ENCODE data around the gene FA2H.

DNA sequence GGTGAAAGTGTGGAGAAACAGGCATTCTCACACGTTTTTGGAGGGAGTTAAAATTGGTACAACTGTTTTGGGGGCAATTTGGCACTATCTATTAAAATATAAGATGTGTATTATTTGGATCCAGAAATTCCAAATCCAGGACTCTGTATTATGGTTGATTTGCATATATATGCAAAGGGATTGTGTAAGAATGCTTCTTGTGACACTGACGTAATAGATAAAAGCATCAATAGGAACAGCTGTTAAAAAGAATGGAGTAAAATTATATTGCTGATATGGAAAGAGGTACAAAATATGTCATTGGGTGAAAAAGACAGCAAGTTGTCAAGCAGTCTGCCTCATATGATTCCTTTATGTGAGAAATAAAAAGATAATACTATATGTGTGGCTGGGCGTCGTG lies 17.3 kb downstream of the FA2H start:
- TF ChIP-seq, protein P1, sequence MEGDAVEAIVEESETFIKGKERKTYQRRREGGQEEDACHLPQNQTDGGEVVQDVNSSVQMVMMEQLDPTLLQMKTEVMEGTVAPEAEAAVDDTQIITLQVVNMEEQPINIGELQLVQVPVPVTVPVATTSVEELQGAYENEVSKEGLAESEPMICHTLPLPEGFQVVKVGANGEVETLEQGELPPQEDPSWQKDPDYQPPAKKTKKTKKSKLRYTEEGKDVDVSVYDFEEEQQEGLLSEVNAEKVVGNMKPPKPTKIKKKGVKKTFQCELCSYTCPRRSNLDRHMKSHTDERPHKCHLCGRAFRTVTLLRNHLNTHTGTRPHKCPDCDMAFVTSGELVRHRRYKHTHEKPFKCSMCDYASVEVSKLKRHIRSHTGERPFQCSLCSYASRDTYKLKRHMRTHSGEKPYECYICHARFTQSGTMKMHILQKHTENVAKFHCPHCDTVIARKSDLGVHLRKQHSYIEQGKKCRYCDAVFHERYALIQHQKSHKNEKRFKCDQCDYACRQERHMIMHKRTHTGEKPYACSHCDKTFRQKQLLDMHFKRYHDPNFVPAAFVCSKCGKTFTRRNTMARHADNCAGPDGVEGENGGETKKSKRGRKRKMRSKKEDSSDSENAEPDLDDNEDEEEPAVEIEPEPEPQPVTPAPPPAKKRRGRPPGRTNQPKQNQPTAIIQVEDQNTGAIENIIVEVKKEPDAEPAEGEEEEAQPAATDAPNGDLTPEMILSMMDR (IDR thresholded peaks at IDR 0.05; ENCODE audit: low read depth, low read length), result no peak
- no peak for TF ChIP-seq EZH2phosphoT487 (IDR thresholded peaks at IDR 0.05; ENCODE audit: low read depth)
